Stimulated activated CD4-positive, alpha-beta T cell treated with anti-CD3 and anti-CD28 coated beads, Interleukin-12 subunit alpha, Interleukin-12 subunit beta, amount 100 ng/mL, for 4 hours (primary cell): Measurements from ENCODE around the gene RGS6.

Experiments used
- DNase-seq: peaks from one replicate; pipeline ENCODE4 v3.0.0-alpha.2; 2020

Gene RGS6

DNA sequence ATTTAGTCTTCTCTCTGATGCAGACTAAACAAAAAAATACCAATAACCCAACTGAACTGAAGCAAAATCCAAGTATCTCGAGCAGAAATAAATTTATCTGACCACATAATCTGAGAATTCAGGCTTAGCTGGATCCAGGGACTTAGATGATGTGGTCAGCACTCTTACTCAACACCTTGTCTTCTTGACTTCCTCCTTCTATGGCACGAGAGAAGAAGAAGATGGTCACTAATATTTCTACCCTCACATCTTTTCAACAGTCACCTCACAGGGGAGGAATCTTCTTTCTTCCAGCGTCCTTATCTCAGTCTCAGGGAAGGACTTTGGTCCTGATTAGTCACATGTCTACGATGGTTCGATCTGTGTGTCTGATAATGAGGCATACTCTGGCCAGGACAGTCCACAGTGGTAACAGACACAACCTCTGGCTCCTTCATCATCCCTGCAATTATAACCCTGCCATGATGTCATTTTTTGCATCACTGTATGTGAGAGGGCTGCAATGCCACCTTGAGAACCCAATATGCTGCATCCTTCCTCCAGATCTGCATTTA is 15.8 kb downstream of the RGS6 start:
- DNase-seq: no peak

DNA sequence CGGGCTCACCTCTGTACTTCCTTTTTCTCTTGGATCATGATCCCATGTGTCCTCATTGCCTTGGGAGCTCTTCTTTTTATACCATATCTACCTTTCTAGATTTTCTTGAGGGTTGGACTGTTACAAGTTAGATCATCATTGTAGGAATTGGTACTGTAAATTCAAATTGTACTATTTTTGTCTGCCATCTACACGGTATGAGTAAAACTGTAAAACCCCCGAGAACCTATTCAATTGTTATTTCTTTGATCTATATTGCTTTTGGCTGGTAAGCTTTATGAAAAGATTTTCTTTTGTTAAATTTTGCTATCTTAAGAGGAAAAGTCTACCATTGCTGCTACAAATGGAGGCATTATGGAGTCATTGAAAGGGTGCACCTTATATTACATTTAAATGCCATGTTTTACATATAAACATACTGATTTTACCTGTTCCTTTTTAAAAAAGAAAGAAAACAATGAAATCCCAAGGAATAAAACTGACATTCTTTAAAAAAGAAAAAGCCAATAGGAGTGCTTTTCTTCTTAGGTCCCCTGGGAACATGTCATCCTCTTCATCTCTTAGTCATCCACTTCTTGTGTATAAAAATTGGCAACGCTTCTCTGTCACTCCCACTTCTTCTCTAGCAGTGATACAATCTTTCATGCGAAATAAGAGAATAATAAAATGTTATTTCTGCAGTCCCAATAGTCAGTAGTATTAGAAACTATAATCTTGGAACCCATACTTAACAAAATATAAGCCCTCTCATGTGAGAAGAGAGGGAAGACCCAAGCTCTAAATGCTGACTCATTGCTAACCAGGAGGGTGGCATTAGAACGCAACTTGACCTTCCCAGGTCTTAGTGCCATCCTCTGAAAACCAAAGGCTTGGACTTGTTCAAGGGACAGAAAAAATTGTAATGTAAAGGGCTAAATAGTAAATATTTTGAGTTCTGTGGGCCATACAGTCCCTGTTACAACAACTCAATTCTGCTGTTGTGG is 20.4 kb downstream of the RGS6 start:
- DNase-seq: no peak

DNA sequence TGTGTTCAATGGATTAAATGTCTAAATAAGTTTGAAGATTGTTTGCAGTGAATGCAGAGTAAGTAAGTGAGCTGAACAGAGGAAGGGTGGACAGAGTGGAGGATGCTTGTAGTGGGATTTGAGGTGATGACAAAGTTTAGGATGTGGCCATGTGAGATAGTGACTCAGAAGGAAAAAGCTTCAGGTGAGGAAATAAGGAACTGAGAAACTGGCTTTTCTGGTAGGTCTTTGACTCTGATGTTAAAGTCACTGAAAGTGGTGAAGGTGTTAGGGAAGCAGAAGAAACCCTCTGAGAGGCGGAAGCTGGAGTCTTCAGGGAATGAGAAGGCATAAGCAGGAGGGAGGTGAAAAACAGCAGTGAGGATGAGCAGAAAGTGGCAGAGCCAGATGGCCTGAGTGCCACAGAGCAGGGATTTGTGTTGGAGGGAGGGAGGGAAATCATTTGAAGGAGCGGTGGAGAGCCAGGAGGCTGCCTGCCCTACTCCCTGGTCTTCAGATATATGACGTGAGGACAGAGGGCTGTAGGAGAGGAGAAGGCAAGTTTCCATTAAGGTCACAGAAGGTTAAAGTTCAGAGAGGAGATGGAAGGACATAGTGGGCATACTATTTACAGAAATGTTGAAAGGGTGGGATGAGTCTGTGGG is 24.8 kb downstream of the RGS6 start:
- DNase-seq: no peak

DNA sequence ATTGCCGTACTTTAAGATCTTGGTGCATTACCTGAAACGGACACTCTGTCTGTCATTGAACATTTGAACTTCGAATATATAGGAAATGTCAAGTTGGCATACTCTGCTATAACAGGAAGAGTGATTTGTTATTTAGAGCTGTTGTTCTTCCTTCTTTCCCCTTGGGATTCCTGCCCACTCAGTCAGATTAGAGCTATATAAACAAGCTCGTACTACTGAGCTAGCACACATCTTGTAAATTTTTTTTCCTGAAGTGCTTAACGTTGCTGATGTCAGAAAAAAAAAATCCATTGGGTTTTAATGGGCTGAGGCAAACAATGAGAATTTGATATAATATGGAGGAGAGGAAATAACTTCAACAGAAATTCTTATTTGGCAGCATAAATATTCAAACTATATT is 26.8 kb downstream of the RGS6 start:
- no peak for DNase-seq

DNA sequence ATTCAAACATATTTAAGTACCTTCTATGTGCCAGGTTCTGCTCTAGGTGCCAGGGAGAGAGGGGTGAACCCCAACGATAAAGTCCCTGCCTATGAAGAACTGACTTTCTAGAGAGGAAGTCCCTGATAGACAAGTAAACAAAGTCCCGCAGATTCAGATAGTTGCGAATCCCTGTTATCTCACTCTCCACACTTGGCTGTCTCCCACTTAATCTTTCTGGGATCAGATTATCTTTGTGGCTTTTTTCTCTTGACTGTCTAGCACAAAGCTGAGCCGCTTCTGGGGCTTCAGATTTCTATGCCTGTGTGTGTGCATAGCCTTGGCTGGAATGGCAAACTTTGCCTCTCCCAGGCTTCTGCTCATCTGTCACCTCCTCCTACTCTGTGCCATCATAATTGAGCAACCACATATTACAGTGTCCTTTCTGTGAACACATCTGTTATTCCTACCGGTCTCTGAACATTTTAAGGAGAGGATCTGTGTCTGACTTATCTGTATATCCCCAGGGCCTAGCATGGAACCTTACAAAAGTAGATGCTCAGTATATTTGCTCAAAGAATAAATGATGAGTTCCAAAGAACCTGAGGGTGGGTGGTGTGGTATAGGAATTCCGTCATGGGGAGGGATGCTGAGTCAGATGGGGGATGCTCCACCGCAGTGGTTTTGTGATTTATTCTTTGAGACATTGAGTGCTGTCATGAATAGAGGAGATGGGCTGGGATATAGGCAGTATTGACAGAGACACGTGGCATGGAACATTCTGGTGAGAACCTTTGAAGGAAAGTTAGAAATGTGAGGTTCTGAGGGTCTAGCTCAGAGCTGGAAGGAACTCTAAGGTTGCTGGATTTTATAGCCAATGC is 28.5 kb downstream of the RGS6 start:
- no peak for DNase-seq

DNA sequence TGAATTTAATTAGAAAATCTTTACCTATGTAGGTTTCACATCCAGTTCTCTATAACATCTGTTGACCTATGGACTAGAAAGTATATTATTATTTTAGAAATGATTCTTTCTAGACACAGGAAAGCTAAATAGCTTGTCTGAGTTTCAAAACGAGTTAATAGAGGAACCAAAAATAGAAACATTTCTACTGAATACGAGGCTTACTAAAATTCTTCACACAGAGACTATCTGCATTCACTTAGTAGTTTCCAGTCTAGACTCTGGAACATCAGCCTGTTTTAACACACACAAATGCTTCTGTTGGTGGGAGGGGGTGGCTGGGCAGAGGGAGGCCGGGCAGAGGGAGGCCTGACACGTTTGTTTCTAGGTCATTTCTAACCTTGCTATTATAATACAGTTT is 29.7 kb downstream of the RGS6 start:
- DNase-seq: no peak

DNA sequence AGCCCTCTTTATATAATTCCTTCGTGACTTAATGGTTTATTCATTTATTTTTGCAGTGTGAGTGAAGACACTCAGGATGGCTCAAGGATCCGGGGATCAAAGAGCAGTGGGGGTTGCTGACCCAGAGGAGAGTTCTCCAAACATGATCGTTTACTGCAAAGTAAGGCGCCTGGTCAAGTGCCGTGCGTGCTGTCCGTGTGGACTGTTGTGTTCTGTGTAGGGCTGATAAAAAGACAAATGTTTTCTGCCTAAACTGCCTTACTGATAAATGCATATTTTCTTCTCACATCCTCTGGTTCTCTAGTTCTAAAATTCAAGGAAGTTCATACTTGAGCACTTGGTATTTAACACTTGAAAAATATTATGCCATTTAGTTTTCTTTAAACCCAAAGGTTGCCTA is 32.5 kb downstream of the RGS6 start:
- no peak for DNase-seq

DNA sequence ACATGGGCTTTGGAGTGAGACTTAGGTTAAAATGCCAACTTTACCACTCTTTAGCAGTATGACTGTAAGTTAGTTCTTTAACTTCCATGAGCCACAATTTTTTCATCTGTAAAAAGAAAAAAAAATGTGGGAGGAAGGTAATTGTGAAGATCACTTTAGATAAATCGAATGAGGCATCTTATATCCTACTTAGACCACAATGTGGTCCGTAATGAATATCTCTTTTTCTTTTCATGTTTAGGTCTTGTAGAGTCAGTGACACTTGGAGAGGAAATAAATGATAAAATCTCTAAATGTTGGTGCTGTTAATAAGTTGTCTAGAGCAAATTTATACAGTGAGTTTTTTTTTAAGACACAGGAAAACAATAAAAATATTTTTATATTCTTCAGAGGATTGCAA is 34.3 kb downstream of the RGS6 start:
- DNase-seq: no peak

DNA sequence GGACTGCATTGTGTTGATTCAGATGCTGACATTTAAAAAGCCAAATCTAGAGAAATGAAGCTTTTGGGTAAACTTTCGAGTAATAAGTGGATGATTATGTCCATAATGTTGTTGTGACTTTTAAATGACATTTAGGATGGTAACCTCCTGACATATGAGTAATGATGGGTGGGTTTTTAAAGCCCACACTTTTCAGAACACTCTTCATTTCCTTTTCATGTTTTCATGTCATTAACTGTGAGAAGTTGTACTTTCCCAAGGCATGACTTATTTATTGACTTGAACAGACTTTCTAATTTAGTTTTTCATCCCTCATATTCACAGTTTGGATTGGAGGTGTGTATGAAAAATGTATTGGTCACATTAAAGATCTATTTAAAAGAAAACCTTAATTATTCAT is 35.5 kb downstream of the RGS6 start:
- DNase-seq: no peak

DNA sequence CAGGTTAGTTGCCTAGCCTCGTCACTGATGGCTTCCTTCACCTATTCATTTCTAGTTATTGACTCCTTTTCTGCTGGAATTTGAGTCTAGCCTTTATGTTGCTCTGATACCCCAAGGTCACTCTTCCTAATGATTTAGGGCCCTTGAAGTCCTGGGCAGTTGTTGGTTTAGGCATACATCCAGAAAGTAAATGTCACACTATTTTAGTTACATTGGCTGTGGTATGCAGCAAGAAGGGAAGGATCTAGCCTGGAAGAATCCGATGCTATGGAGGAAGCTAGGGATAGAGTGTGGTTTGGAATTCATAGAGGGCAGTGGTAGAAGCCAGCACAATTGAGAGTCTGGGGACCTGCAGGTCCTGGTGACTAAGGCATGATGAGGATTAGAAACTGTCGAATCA is 38.0 kb downstream of the RGS6 start:
- DNase-seq: no peak

DNA sequence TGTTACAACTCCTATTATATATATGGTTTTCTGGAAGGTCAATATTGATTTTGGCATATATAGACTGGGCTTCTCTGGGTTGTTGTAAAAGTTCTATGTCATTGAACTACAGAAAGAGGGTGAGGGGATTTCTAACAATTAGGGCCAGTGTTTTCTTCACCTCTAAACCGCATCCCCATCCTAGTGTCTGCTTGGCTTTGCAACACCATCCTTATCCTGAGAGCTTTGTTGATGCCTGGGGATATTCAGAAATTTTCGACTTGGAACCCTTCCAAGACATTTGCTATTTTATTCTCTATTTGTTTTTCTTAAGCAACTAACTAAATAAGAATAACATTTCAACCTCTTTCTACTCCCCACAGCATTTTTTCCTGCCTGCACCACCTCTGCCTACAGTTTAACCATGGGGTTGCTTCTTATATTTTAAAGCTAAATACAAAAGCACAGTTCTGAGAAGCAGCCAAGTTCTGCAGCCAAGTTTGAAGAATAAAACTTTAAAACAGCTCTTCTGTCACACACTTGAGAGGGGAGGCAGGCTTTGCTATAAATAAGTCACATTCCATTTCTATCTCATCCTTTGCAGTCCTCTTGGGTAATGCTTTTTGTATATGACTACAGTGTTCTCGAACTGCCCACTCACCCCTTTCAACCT is 53.4 kb downstream of the RGS6 start:
- no peak for DNase-seq

DNA sequence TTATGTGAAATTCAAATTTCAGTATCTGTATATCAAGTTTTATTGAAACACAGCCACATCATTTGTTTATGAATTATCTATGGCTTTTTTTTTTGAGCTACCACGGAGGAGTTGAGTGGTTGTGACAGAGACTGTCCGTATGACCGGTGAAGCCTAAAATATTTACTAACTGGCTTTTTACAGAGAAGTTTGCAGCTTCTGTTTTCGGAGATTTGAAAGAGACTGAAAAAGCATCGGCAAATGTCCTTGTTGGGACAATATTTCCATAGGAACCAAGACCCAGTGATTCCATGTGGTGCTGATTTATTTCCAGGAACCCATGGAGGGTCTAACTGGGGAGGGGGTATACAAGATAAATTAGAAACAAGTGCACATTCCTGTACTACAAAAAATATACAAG is 56.2 kb downstream of the RGS6 start:
- DNase-seq: no peak

DNA sequence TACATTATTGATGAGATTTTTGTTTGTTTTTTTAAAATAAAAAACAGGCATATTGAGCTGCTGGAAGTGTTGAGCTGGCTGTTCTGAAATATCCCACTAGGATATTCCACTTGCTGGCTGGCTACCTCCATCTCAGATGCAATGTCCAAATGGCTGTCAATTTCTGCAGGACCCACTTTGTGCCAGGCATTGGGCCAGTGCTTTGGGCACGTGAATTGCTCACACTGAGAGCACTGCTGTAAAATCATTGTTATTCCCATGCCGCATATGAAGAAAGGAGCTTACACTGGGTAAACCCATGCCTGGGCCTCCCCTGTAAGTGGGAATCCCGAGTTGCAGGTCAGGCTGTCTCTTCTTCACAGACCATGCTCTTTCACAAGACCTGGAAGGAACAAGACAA is 56.7 kb downstream of the RGS6 start:
- no peak for DNase-seq

DNA sequence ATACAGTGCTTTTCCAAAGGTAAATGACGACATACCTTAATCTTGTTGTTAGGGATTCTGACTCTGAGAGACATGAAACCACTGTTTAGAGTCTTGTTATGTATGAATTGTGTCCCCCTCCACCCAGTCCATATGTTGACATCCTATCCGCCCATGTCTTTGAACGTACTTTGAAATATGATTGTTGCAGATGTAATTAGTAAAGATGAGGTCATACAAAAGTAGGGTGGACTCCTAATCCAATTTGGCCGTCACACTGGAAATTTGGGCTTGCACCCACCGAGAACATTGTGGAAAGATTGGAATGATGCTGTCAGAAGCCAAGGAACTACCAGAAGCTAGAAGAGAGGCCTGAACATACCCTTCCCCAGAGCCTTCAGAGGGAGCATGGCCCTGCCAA is 62.2 kb downstream of the RGS6 start:
- no peak for DNase-seq

DNA sequence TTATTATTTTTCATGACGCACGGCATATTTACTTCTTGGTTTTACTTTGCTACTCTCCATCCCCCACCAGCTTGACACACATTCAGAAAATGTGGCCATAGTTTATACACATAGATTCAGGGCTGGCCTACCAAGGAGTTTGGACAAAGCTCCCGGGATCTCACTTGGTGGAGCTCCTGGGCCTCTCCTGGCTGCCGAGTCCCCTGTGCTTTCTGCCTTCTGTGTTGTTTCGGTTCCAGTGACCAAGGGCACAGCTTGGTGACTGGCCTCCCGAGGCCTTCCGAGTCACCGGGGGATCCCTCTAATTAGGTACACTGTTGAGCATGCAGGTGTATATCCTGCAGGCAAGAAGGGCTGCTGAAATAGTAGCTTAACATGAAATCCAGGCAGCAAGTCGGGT is 63.5 kb downstream of the RGS6 start:
- no peak for DNase-seq

DNA sequence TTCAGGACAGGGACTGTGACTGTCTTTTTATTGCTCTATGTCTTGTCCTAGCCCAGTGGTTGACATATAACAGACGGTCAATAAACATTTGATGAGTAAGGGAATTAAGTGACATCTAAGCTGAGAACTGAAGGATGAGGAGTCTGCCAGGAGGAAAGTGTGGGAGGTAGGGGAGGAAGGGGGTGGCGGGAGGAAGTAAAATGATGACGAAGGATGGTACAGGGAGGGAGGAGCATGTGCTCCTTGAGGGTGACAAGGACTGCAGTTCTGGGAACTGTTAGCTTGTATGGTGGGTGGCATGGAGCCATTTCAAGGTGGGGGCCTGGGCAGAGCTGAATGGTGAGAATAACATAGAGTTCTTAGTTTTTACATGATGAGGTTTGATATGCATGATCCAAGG is 64.4 kb downstream of the RGS6 start:
- no peak for DNase-seq

DNA sequence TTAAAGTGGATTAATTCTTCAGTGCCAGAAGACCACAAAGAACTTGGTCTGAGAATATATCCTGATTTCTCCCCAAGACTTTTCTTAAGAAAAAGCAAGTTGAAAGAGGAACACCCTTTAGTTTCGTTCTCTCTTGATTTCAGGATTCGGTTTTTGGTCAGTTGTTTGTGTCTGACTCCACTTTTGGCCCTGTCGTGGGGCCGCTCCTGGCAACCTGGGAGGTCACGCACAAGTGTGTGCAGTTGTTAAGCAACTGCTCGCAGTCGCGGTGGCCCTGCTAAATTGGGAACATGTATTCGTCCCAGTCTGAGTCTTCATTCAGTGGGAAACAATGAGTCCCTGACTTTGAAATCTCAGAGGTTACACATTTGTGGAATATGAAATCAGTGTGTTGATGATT is 68.7 kb downstream of the RGS6 start:
- no peak for DNase-seq

DNA sequence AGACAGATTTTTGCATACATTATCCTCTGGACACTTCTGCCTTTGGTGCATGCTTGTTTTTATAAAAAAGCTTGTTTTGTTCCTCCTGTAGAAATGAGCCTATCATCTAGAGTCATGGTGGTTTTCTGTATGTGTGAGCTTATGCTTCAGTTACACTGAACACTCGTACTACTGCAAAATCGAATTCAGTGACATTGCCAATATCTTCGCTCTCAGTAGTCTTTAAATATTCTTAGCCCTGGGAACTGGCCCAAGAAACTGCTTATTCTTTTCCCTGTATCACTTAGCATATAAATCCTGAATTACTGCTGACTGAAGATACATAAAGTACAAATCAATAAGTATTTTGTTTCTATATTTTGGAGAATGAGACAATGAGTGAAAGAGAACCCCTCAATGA is 70.5 kb downstream of the RGS6 start:
- no peak for DNase-seq

DNA sequence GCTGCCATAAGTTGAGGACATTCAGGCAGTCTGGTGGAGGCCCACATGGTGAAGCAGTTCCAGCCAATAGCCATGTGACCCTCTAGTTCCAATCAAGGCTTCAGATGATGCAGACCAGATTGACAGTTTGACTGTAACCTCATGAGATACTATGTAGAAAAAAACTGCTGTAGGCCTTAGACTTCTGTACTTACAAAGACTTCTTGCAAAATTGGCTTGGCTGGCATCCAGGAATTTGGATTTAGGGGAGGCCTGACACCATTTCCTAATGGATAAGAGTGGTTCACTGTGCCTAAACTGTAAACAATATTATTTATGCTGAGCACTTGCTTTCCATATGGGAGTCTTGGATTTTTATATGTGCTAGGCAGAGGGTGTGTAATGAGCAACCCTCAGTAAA is 76.4 kb downstream of the RGS6 start:
- DNase-seq: no peak

DNA sequence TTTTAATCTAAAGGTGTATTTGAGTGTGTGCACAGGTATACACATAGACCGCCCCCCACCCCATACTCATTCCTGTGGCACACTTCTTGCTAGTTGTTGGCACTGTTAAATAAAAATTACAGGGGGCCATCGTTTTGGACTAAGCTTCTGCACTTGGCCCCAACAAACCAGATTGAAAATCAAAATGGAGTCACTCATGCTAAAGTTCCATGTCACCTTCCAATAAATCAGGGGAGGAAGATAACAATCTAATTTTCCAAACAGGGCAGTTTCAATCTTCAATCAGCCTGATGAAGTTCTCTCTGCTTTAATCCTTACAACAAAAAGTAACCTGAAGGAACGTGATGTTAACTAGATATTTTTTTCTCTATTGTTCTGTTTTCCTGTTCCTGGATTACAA is 78.2 kb downstream of the RGS6 start:
- DNase-seq: no peak

DNA sequence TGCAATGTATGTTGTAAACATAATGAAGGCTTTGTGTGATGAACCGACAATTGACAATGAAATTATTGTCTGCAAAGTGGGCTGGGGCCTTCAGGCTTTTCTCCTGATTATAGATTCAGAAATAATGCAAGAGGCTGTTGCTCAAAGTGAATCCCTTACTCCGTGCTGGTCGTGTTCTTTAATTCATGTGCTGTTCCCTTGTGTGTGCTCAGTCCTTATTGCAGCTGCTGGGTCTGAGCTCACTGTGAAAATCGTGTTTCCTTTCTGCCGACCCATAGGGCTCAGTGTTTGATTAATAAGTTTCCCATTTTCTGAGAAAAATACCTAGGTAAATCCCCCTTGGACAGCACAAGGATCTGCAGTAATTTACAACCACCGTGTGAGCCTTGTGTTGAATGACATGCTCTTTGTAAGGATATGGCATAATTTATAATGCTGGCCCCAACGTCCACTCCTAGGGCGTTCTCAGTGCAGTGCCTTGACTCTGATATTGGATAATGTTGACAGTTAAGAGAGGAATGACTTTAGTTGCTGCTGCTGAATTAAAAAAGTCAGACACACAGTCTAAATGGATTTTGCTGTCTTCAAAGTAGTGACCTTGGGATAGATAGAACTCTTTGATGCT is 81.6 kb downstream of the RGS6 start:
- DNase-seq: no peak

DNA sequence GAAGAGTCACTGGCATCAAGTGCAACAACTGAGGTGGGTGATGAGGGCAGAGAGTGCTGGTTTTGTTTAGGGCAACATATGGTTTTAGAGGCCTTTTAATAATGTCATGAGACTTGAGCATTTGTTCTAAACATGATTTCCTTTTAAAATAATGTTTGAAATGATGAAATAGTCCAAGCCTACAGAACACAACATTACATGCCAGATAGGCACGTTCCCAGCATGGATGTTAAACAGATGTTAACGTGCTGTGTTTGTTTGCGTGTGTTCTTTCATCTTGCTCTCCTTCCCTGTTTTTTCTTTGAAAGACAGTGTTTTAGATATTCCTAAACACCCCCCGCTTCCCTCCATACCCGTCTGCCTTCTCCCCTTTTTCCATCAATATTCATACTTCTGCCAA is 82.3 kb downstream of the RGS6 start:
- DNase-seq: no peak
